Uterine smooth muscle cell (primary cell): ENCODE data around the gene SEMA4A. TPM values are rescaled to one million over a fixed set of nuclear protein-coding genes. Genes with fewer than 3 reads are reported as not detected.

ENCODE experiments used
- total RNA-seq: library from RNA; depleted of rRNA; stranded (reverse); fragments of >200 nt; gene quantifications from 2 replicates; pipeline ENCODE4 v1.2.3, GENCODE V29; 2014

The SEMA4A gene
- total RNA-seq = 0.66 and 1.2 TPM in 2 replicates

GRCh38 chr1:156153362-156153761 lies at the start of gene SEMA4A:
TSS of gene SEMA4A (plus strand) at chr1:156153585. CDS start at chr1:156154579, 994 bp downstream.

GRCh38 chr1:156114101-156114918 lies 39.1 kb upstream of the SEMA4A start, which contains the start of gene LMNA:
TSS of gene LMNA (plus strand) at chr1:156114711. CDS start at chr1:156114919, 208 bp downstream.

GRCh38 chr1:156193488-156194299 lies 40.3 kb downstream of the SEMA4A start, which contains the start of gene SLC25A44:
TSS of gene SLC25A44 (plus strand) at chr1:156194104. CDS start at chr1:156199848, 5,744 bp downstream.

GRCh38 chr1:156212833-156213643 lies 59.7 kb downstream of the SEMA4A start, which contains the start of gene PMF1:
TSS of gene PMF1 (plus strand) at chr1:156213007. CDS start at chr1:156213016, 9 bp downstream.

Other genes with a start within 250 kb of the SEMA4A start
- 40.2 and 53.9 TPM in 2 replicates for gene RIT1, start 242.2 kb upstream of the SEMA4A start, total RNA-seq
- 35.7 and 36.5 TPM in 2 replicates for gene KHDC4, start 219.2 kb upstream of the SEMA4A start, total RNA-seq
- gene RXFP4, start 211.9 kb upstream of the SEMA4A start, total RNA-seq = 0.11 and 0.12 TPM in 2 replicates
- gene ARHGEF2, start 175.0 kb upstream of the SEMA4A start, total RNA-seq = 183 and 207 TPM in 2 replicates
- 628 and 681 TPM in 2 replicates for gene SSR2, start 132.6 kb upstream of the SEMA4A start, total RNA-seq
- gene UBQLN4, start 99.8 kb upstream of the SEMA4A start, total RNA-seq = 12.8 and 14.7 TPM in 2 replicates
- gene LAMTOR2, start 98.8 kb upstream of the SEMA4A start, total RNA-seq = 35.0 and 40.1 TPM in 2 replicates
- gene RAB25, start 92.4 kb upstream of the SEMA4A start, total RNA-seq = not detected in 2 replicates
- gene MEX3A, start 71.1 kb upstream of the SEMA4A start, total RNA-seq = 0.89 and 1.7 TPM in 2 replicates
- 1,149 and 1,765 TPM in 2 replicates for gene LMNA, start 38.9 kb upstream of the SEMA4A start, total RNA-seq
- gene SLC25A44, start 40.5 kb downstream of the SEMA4A start, total RNA-seq = 7.6 and 11.2 TPM in 2 replicates
- gene PMF1, start 59.4 kb downstream of the SEMA4A start, total RNA-seq = 28.9 and 45.6 TPM in 2 replicates
- 0.11 TPM in 1 of 2 replicates, not detected in the other for gene BGLAP, start 88.6 kb downstream of the SEMA4A start, total RNA-seq
- gene PAQR6, start 94.5 kb downstream of the SEMA4A start, total RNA-seq = 0.22 and 0.37 TPM in 2 replicates
- gene SMG5, start 129.2 kb downstream of the SEMA4A start, total RNA-seq = 54.8 and 59.2 TPM in 2 replicates
- 1.3 and 2.5 TPM in 2 replicates for gene TMEM79, start 130.7 kb downstream of the SEMA4A start, total RNA-seq
- 38.3 and 69.4 TPM in 2 replicates for gene GLMP, start 142.1 kb downstream of the SEMA4A start, total RNA-seq
- not detected in 2 replicates for gene VHLL, start 145.7 kb downstream of the SEMA4A start, total RNA-seq
- gene CCT3, start 184.7 kb downstream of the SEMA4A start, total RNA-seq = 385 and 599 TPM in 2 replicates
- gene TSACC, start 184.9 kb downstream of the SEMA4A start, total RNA-seq = not detected in 2 replicates
- gene RHBG, start 215.6 kb downstream of the SEMA4A start, total RNA-seq = not detected in 2 replicates